H1 (cell line): ENCODE results near the gene CCNT2. TPM values are rescaled to one million over a fixed set of nuclear protein-coding genes. Genes with fewer than 3 reads are reported as not detected.

Experiments used
- CTCF ChIA-PET: fragments of 300-600 bp; sonication (Branson Sonifier 250); formaldehyde crosslinking; loops from one replicate; lab custom pipeline; 2021; ENCODE audit not compliant: partially characterized antibody; lab: Charles Lee
- POLR2A ChIA-PET: fragments of 300-600 bp; sonication (Branson Sonifier 250); formaldehyde crosslinking; loops from one replicate; lab custom pipeline; 2021; ENCODE audit warnings: inconsistent platforms; ENCODE audit not compliant: partially characterized antibody; lab: Charles Lee
- DNase-seq, 2 experiments: peaks; one replicate each; pipeline versions ENCODE4 v3.0.0 to v3.0.0-alpha.2; 2010 to 2022; ENCODE audit warnings: low spot score in 2 of 2, low read depth in 1 of 2, mixed read lengths in 1 of 2
- FAIRE-seq: peaks from 2 replicates; lab custom pipeline; 2011; peaks lifted over from hg19 to GRCh38; lab: Jason Lieb, UNC
- H2AFZ ChIP-seq: 2 replicates; pipeline ENCODE4 v1.8.1; 2012; ENCODE audit warnings: low read length, inconsistent platforms
- H2AK5ac ChIP-seq: 2 replicates; pipeline ENCODE4 v1.6.1; 2013; ENCODE audit warnings: low read depth, low read length
- H2BK120ac ChIP-seq: replicated peaks from 2 replicates; pipeline ENCODE3; 2013; ENCODE audit warnings: low read depth, low read length, inconsistent platforms
- H2BK12ac ChIP-seq: 2 replicates; pipeline ENCODE4 v1.6.1; 2013; ENCODE audit warnings: low read depth, low read length
- H2BK15ac ChIP-seq: 2 replicates; pipeline ENCODE4 v1.6.1; 2013; ENCODE audit warnings: low read length
- H2BK20ac ChIP-seq: 2 replicates; pipeline ENCODE4 v1.6.1; 2013; ENCODE audit warnings: low read length
- H2BK5ac ChIP-seq: 2 replicates; pipeline ENCODE4 v1.6.1; 2013; ENCODE audit warnings: low read depth, low read length
- H3K14ac ChIP-seq: 2 replicates; pipeline ENCODE4 v1.6.1; 2013; ENCODE audit warnings: inconsistent platforms; ENCODE audit not compliant: insufficient read length
- H3K18ac ChIP-seq: 2 replicates; pipeline ENCODE4 v1.6.1; 2013; ENCODE audit warnings: low read length; ENCODE audit errors: extremely low read depth
- H3K23ac ChIP-seq: 2 replicates; pipeline ENCODE4 v1.6.1; 2013; ENCODE audit warnings: inconsistent platforms; ENCODE audit not compliant: insufficient read length
- H3K23me2 ChIP-seq: 2 replicates; pipeline ENCODE4 v1.6.1; 2013; ENCODE audit warnings: low read depth, low read length
- H3K27ac ChIP-seq: 2 replicates; pipeline ENCODE4 v1.6.1; 2011; ENCODE audit warnings: low read depth, low read length, inconsistent platforms
- H3K27me3 ChIP-seq, 4 experiments: replicated peaks in 1 of 4; 1 replicate in 1 of 4; 2 replicates in 3 of 4; pipeline versions ENCODE4 v1.6.1 to v1.8.1; 2011 to 2013; ENCODE audit warnings: low read length in 3 of 4, mild to moderate bottlenecking in 3 of 4, inconsistent platforms in 2 of 4, mixed read lengths in 2 of 4, moderate library complexity in 1 of 4; ENCODE audit not compliant: control insufficient read depth in 3 of 4, insufficient read depth in 3 of 4; ENCODE audit errors: extremely low read depth in 1 of 4
- H3K36me3 ChIP-seq, 4 experiments: 2 replicates each; pipeline versions ENCODE4 v1.6.1 to v1.8.1; 2011 to 2013; ENCODE audit warnings: mild to moderate bottlenecking in 4 of 4, low read length in 3 of 4, moderate library complexity in 2 of 4, control low read depth in 1 of 4, inconsistent platforms in 1 of 4; ENCODE audit not compliant: insufficient read depth in 4 of 4, control insufficient read depth in 2 of 4
- H3K4ac ChIP-seq: replicated peaks from 2 replicates; pipeline ENCODE3; 2013; ENCODE audit warnings: low read length, low read depth, mixed read lengths, inconsistent platforms; ENCODE audit not compliant: insufficient read length
- H3K4me1 ChIP-seq, 4 experiments: replicated peaks in 1 of 4; 1 replicate in 1 of 4; 2 replicates in 3 of 4; pipeline versions ENCODE4 v1.6.1 to v1.8.1; 2011 to 2013; ENCODE audit warnings: low read length in 3 of 4, inconsistent platforms in 2 of 4, mixed read lengths in 1 of 4; ENCODE audit not compliant: insufficient read depth in 4 of 4, control insufficient read depth in 3 of 4
- H3K4me2 ChIP-seq, 2 experiments: 2 replicates each; pipeline versions ENCODE4 v1.6.1 to v1.8.1; 2011 to 2013; ENCODE audit warnings: low read depth in 2 of 2, low read length in 2 of 2, control low read depth in 1 of 2, inconsistent platforms in 1 of 2, mild to moderate bottlenecking in 1 of 2; ENCODE audit not compliant: insufficient read depth in 1 of 2
- H3K4me3 ChIP-seq, 4 experiments: fragments of 200-600, 300-600 bp in 1 of 4; sonication (generic), shearing (Covaris generic), sonication (Bioruptor Twin) in 1 of 4; 2 replicates each; pipeline versions ENCODE4 v1.5.1 to v1.8.1; 2011 to 2016; ENCODE audit warnings: low read length in 4 of 4, low read depth in 3 of 4, control low read depth in 2 of 4, inconsistent platforms in 2 of 4, mild to moderate bottlenecking in 2 of 4, mixed read lengths in 1 of 4, moderate library complexity in 1 of 4; ENCODE audit not compliant: insufficient read depth in 2 of 4; ENCODE audit errors: extremely low read depth in 1 of 4
- H3K56ac ChIP-seq: replicated peaks from 2 replicates; pipeline ENCODE3; 2013; ENCODE audit warnings: low read depth, mild to moderate bottlenecking, mixed read lengths, low read length, inconsistent platforms; ENCODE audit not compliant: insufficient read length
- H3K79me1 ChIP-seq: 2 replicates; pipeline ENCODE4 v1.6.1; 2013; ENCODE audit warnings: low read depth, low read length, control low read depth
- H3K79me2 ChIP-seq, 2 experiments: 2 replicates each; pipeline versions ENCODE4 v1.6.1 to v1.8.1; 2012 to 2013; ENCODE audit warnings: low read length in 2 of 2, mild to moderate bottlenecking in 2 of 2, inconsistent platforms in 1 of 2; ENCODE audit not compliant: insufficient read depth in 2 of 2, control insufficient read depth in 1 of 2
- H3K9ac ChIP-seq, 4 experiments: replicated peaks in 1 of 4; 1 replicate in 1 of 4; 2 replicates in 3 of 4; pipeline versions ENCODE4 v1.6.1 to v1.8.1; 2011 to 2013; ENCODE audit warnings: low read depth in 3 of 4, low read length in 3 of 4, control low read depth in 2 of 4, mild to moderate bottlenecking in 2 of 4, moderate library complexity in 2 of 4, inconsistent platforms in 1 of 4; ENCODE audit errors: extremely low read depth in 1 of 4
- H3K9me3 ChIP-seq, 2 experiments: 2 replicates each; pipeline versions ENCODE4 v1.6.1 to v1.8.1; 2012 to 2013; ENCODE audit warnings: mild to moderate bottlenecking in 2 of 2, moderate library complexity in 2 of 2, control low read depth in 1 of 2, inconsistent platforms in 1 of 2, low read depth in 1 of 2, low read length in 1 of 2, mixed read lengths in 1 of 2; ENCODE audit not compliant: insufficient read depth in 2 of 2
- H4K20me1 ChIP-seq, 2 experiments: replicated peaks in 1 of 2; 2 replicates each; pipeline versions ENCODE3 to v1.8.1; 2011 to 2013; ENCODE audit warnings: inconsistent platforms in 2 of 2, low read length in 2 of 2, mild to moderate bottlenecking in 1 of 2; ENCODE audit not compliant: insufficient read depth in 2 of 2, control insufficient read depth in 1 of 2
- H4K5ac ChIP-seq: 2 replicates; pipeline ENCODE4 v1.6.1; 2013; ENCODE audit warnings: low read length, low read depth, mixed read lengths, inconsistent platforms; ENCODE audit not compliant: insufficient read length
- H4K8ac ChIP-seq: 2 replicates; pipeline ENCODE4 v1.8.0; 2013; ENCODE audit warnings: mild to moderate bottlenecking, moderate library complexity, low read length, inconsistent platforms; ENCODE audit not compliant: insufficient read depth; ENCODE audit errors: extremely low read depth
- H4K91ac ChIP-seq: replicated peaks from 2 replicates; pipeline ENCODE3; 2013; ENCODE audit warnings: low read length, mixed read lengths, inconsistent platforms; ENCODE audit not compliant: insufficient read length
- BCL11A ChIP-seq, 2 experiments: IDR thresholded peaks; one replicate each; pipeline ENCODE4 v1.6.1; 2011; ENCODE audit warnings: low read depth in 2 of 2, low read length in 2 of 2, mild to moderate bottlenecking in 2 of 2
- CREB1 ChIP-seq: IDR thresholded peaks from 2 replicates; pipeline ENCODE4 v1.6.1; 2012; ENCODE audit warnings: inconsistent platforms
- RFX5 ChIP-seq: IDR thresholded peaks from 2 replicates; pipeline ENCODE4 v1.6.1; 2011; ENCODE audit warnings: low read depth, low read length, improper control_type of control experiment, borderline replicate concordance
- WGBS, 2 experiments: shearing (Covaris generic) in 1 of 2; methylation state at CpG; one replicate each; pipeline versions ENCODE4 v1.1.6 to v1.1.7; 2013 to 2015; ENCODE audit warnings: low lambda C conversion rate in 2 of 2, mixed read lengths in 2 of 2, inconsistent platforms in 1 of 2, low coverage in 1 of 2, missing lambda C conversion rate in 1 of 2; ENCODE audit not compliant: insufficient replicate concordance in 2 of 2, insufficient coverage in 1 of 2, insufficient read length in 1 of 2; ENCODE audit errors: extremely low coverage in 1 of 2, missing lambda C conversion rate in 1 of 2; 5-methylcytosine and 5-hydroxymethylcytosine counted together
- polyA plus RNA-seq, 7 experiments: library from polyadenylated mRNA; depleted of rRNA in 3 of 7; stranded (reverse) in 5 of 7; unstranded in 2 of 7; fragments of >200 nt in 5 of 7; fragments of 200-250 nt in 2 of 7; gene quantifications; 1 replicate in 5 of 7; 2 replicates in 1 of 7; 4 replicates in 1 of 7; pipeline versions ENCODE4 v1.2.1 to v1.2.3, GENCODE V29; 2011 to 2013; ENCODE audit warnings: missing spikeins in 2 of 7, mixed read lengths in 2 of 7
- total RNA-seq: library from RNA; stranded (reverse); fragmentation: NEBNext Ultra II Directional; extraction: Animal tissue kit (Norgen Biotek cat#: 25700); gene quantifications from 2 replicates; pipeline ENCODE4 v1.2.1, GENCODE V29; 2021

CCNT2 gene
- total and polyA plus RNA-seq, 2 of the 8 experiments (the other 6 are each of a cell fraction or from before 2014, with no cell fraction given): 13.0 to 39.7 TPM

DNA sequence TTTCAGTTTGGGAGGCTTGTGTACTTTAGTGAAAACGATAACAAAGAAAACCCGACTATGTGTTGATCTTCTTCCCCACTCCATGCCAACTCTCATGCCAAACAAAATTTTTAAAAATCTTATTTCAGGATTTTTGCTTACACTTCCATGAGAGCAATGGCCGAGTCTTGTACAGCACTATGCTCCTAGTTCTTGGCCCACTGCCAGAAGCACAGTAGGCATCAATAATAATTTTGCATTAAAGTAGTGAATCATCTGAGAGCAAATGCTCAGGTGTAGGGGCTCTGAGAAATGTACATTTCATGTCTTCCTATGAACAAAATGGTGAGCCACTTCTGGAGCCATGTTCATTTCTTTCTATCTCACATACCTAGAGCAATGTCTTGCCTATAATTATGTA, 66.4 kb downstream of the CCNT2 start:
- Histone ChIP-seq H3K23ac (no peak overlapping the region), H3K56ac (no peak overlapping the region), H3K9ac (no peak overlapping the region), H3K23me2 (no peaks in the 10 kb centered on the region), H3K4me3 (no peak overlapping the region), H3K4me1 (no peaks in the 10 kb centered on the region), H4K91ac (no peak overlapping the region), H3K79me2 (no peaks in the 10 kb centered on the region), H2BK15ac (no peak overlapping the region), H3K36me3 (no peaks in the 10 kb centered on the region), H2AK5ac (no peak overlapping the region), H3K14ac (no peak overlapping the region), H3K27me3 (no peaks in the 10 kb centered on the region), H4K8ac (no peak overlapping the region), H4K5ac (no peak overlapping the region), H2BK12ac (no peak overlapping the region), H2BK5ac (no peak overlapping the region), H3K18ac (no peak overlapping the region), H3K79me1 (no peaks in the 10 kb centered on the region), H2AFZ (no peak overlapping the region), H3K27ac (no peak overlapping the region), H2BK20ac (no peak overlapping the region), H3K4me2 (no peak overlapping the region), H3K4ac (no peak overlapping the region), H2BK120ac (no peak overlapping the region), H4K20me1 (no peaks in the 10 kb centered on the region), H3K9me3 (no peaks in the 10 kb centered on the region)
- 90% methylated on average over 3 of the region's 3 CpGs; no CpG with 5 or more reads in 1 of the 2 experiments for WGBS, 2 experiments
- no peak for DNase-seq
- POLR2A ChIA-PET: no interaction called here
- no peak for FAIRE-seq
- TF ChIP-seq CREB1 (no peak), RFX5 (no peak), BCL11A (IDR thresholded peaks at IDR 0.05; ENCODE audit: low read depth in 2 of 2, low read length in 2 of 2) (no peak)
- CTCF ChIA-PET: interaction anchor here (0.9 kb wide), 1 partner anchor 150 kb away, joined by 3 read pairs; no protein-coding TSS in a partner anchor
